GM13976 (cell line): Measurements from ENCODE around the gene NANOS3.

Source experiments
- DNase-seq: peaks from one replicate; pipeline ENCODE4 v3.0.0; 2012; ENCODE audit warnings: low spot score
- CTCF ChIP-seq: IDR thresholded peaks from 2 replicates; pipeline ENCODE4 v1.5.1; 2012; ENCODE audit warnings: borderline replicate concordance, mild to moderate bottlenecking; ENCODE audit not compliant: insufficient read depth; ENCODE audit errors: extremely low read depth, missing control alignments, control extremely low read depth
- in situ Hi-C: fragments of 300-500 bp; cut with MboI; formaldehyde crosslinking; loops from one replicate; pipeline ENCODE4 v1.12.0; 2022; ENCODE audit warnings: low sequenced_read_pairs, mixed read lengths, inconsistent platforms; ENCODE audit not compliant: unreplicated experiment

Gene NANOS3

GRCh38 chr19:13872339-13872694, 4.6 kb upstream of the NANOS3 start:
- in situ Hi-C loops, result loop anchor here (5.0 to 25.0 kb wide), 2 partner anchors 280 to 610 kb away; no protein-coding TSS in a partner anchor
- no peak for DNase-seq
- no peak for TF ChIP-seq CTCF

- in situ Hi-C loops, result loop anchor here (5.0 to 25.0 kb wide), 2 partner anchors 281 to 611 kb away; no protein-coding TSS in a partner anchor
- peak; percentile 78 for DNase-seq
- peak; percentile 48 for TF ChIP-seq CTCF
Observed at GRCh38 chr19:13872695-13873389, 4.1 kb upstream of the NANOS3 start.

GRCh38 chr19:13873834-13874515, 3.0 kb upstream of the NANOS3 start:
- in situ Hi-C loops, result loop anchor here (5.0 to 25.0 kb wide), 2 partner anchors 282 to 612 kb away; no protein-coding TSS in a partner anchor
- TF ChIP-seq CTCF, result no peak
- no peak for DNase-seq

- in situ Hi-C loops, result no loop called here
- no peak for DNase-seq
- TF ChIP-seq CTCF, result no peak
Observed at GRCh38 chr19:13875824-13876223, 1.1 kb upstream of the NANOS3 start.

GRCh38 chr19:13877303-13877702, 369 bp downstream of the NANOS3 start:
- in situ Hi-C loops, result no loop called here
- DNase-seq, result no peak
- TF ChIP-seq CTCF, result no peak

- in situ Hi-C loops, result loop anchor here (5.0 kb wide), 1 partner anchor 192 kb away; the partner anchor contains the start of gene MISP3
- TF ChIP-seq CTCF, result peak; percentile 89
Observed at GRCh38 chr19:13880059-13881043, 3.4 kb downstream of the NANOS3 start.

More at GRCh38 chr19:13880059-13881043, 3.4 kb downstream of the NANOS3 start:
- peak; percentile 98 for DNase-seq
